Measurements from ENCODE around the gene SLC25A28.

The SLC25A28 gene

DNA sequence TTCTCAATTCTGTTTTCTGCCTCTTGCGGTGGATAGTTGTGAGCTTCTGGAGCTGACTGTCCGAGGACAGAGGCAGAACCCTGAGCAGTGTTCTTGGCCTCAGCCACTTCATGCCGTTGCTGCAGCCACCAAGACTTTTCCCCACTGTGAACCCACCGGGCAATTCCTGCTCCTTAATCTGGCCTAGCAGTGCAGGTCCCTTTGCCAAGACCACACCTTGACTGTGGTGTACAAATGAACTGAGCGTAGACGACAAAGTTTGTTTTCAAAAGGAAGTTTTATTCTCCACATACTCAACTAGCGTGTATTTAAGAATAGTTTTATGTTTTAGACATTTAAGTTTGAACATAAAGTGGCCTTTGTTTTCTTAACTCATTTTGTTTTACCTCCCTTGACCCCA lies 29.4 kb downstream of the SLC25A28 start:
- no peak for DNase-seq

DNA sequence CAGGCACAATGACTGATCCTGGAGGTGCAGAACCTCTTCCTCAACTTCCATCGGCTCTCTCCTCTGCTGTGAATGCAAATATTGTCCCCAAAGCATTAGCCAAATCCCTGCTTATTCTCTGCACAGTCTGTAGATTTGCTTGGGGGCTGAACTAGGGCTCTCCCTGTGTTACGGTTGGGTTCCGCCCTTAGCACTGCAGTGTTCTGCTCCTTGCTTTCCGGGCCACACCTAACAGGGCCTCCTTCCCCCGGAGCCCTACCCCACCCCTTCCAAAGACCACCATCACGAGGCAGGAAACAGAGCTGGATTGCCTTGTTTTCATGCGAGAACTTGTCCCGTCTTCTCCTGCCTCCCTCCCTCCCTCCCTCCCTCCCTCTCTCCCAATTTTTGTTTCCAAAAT lies 36.6 kb downstream of the SLC25A28 start:
- DNase-seq = no peak

DNA sequence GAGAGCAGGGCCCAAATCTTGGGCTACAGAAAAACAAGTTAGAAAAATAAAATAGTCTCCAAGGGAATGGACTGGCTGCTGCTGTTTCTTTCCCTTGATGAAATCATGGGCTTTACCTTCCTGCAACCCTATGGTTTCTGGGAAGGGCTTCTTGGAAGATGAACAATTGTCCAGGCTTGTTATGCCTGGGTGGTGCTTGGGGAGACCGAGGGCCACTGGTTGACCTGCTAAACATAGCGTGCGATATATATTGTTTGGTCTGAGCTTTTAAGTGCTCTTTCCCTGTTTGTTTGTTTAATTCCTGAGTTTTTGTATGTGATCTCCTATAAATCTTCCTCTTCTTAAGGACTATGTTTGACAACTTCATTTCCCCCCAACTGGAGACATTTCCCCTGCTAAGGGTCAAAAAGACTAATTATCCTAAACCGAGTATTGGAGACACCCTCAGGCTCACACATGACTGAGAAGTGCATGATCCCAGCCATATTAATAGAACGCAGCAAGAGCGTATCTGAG lies 37.9 kb downstream of the SLC25A28 start:
- DNase-seq = no peak

DNA sequence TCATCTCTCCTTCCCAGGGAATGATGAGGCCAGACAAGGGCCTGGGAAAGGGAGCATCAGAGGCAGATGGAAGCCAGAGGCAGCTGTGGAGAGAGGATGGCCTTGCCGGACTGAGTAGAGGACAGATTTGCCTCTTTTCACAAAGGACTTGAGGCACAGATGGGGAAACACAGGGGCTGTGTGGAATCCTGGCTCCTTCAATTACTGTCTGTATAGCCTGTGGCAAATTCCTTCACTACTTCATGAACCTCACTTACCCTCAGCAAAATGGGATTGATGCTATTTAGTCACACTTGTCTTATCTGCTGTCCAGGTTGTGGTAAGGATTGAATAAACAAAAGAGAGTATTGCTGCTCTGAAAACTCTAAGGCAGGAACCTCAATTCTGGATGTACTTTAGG lies 40.3 kb downstream of the SLC25A28 start:
- no peak for DNase-seq

DNA sequence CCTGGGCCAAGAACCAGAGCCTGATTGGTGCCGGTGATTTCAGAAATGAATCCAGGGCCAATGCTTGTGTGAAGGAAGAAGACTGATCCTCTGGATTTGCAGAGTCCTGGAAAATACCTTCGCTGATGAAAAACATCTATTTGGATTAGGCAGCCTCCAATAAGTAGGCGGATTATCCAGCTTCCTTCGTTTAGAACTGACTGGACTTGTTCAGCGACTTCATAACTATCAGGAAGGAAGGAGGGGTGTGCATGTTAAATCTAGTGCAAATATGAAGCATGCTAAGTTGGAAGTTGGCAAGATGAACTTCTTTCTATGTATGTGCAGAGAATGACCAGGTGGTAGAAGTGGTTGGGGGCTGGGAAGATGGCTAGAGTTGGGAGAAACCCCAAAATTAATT lies 46.4 kb downstream of the SLC25A28 start:
- DNase-seq = no peak

DNA sequence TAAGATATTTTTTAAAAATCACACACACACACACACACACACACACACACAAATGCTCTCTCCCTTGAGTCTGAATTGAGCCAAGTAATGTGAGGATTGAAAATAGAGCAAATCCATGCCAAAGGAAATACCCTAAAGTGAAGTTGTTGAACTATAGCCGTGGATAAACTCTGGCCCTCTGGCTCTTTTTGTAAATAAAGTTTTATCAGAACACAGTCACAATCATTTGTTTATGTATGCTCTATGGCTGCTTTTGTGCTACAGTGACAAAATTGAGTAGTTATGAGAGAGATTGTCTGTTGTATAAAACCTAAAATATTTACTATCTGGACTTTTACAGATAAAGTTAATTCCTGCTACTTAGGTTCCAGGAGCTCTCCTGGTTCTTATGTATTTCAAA lies 48.4 kb downstream of the SLC25A28 start:
- DNase-seq = no peak

DNA sequence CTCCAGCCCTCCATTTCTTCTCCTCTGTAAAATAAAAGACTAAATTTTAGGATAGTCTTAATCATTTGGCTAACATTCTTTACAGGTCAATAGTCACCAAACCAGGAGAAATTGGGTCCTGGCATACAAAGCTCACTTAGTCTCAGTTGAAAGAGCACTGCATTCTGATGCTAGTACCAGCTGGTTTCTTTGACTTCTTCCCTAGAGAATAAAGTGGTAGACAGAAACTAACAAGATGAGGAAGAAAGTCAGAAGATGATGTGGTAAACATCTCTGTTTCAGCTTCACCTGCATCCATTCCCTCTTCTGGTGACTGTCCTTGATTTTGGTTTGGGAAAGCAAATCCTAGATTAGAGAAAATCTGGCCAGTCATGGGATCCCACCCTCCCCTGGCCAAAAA lies 50.3 kb downstream of the SLC25A28 start:
- DNase-seq = no peak

DNA sequence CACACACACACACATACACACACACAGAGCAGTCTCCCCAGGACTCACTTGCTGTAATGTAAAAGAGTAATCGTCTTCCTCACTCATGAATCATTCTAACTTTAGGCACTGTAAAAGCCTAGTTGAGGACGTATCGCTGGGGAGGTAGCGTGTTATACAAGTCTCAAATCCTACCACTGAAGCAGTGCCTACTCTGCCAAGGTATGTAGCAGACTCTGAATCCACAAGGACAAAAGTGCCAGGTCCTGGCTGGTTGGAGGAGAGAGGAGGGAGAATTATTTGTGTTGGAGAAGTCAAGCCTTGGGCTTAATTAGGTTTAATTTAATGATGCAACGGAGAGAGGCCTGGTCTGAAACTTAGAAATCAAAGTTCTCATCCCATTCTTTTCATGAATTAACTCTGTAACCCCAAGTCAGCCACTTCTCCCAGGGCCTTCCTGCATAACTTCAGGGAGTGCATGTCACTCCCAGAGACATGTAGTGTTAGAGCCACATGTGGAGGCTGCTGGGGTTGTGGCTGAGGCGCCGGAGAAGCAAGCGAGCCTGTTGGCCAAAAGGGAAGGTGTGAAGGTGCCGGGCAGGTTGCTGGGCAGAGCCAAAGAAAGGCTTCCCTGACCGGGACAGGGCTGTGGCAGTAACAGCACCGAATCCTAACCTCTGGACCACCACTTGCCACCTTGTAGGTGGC lies 50.8 kb downstream of the SLC25A28 start:
- no peak for DNase-seq

DNA sequence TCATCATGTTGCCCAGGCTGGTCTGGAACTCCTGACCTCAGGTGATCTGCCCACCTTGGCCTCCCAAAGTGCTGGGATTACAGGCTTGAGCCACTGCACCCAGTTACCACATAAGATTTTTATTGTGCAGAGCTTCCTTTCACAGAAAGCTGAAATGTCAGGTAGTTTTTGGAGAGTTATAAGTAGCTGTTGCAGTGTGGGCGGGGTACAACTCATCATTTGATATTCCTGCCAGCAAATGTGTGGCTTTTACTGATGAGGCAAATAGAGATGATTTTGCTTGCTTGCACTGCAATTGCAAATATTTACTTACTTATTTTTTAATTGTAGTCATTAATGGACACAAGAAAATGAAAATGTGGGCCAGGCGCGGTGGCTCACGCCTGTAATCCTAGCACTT lies 55.1 kb downstream of the SLC25A28 start:
- no peak for DNase-seq

DNA sequence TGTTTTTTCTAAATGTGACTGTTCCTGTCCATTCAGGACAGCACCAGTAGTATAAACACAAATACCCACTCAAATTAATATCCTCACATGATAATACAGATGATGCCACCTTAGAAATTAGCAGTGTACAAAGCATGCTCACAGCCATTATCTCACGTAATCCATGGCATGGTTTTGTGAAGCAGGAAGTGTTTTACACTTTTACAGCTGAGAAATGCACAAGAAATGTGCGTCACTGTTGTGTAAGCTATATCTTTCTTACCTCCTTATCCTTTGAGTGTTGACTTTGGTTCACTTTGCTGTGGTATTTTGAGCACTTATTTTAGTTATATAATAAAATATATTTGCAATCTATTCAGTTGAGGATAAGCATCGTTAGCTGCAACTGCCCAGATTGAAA lies 55.9 kb downstream of the SLC25A28 start:
- no peak for DNase-seq

DNA sequence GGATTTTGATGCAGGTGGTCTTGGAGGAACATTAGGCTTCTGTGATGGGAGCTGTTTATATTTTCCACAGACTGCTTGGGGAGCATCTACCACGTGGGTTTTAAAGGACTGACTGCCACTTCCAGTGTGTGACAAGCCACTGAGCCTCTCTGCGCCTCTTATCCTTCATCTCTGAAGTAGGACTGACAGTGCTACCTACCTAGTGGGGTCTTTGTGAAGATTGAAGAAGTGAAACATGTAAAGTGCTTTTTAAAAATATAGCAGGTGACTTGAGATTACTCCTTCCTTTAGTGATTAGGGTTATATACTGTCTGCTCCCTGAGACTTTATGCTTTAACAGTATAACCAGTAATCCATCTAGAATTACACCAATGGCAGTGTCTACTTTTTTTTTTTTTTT lies 57.6 kb downstream of the SLC25A28 start:
- DNase-seq = no peak

Measured in right kidney (tissue), 1 donor.